Measurements from ENCODE around the gene MZT1. TPM values are rescaled to one million over a fixed set of nuclear protein-coding genes. Genes with fewer than 3 reads are reported as not detected.

Gene MZT1

DNA sequence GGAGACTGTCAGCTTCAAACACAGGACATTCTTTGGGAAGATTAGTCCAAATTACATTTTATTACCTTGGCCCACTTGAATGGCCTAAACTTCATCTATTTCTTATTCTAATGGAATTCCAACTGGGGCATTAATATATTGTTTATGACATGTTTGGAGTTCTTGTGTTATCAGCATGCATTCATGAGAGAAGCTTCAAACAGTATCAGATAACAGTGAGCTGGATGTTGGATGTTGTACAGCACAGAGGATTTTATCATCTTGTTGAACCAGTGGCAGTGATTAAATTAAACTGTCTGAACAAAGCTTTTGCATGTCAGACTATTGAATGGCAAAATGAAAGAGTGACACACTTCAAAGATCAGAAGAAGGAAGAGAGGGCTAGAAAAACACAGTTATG lies 50.0 kb downstream of the MZT1 start:
- no peak for DNase-seq (ENCODE audit: low spot score)
- Histone ChIP-seq H4K8ac (ENCODE audit: low read depth, low read length) (no peak overlapping the region), H2BK15ac (ENCODE audit: low read length) (no peak overlapping the region), H3K14ac (ENCODE audit: low read length) (no peak overlapping the region), H3K9me3 (replicated peaks in 1 of 2; ENCODE audit: control insufficient read depth in 2 of 2, insufficient read depth in 1 of 2, low read depth in 1 of 2, low read length in 2 of 2) (no peaks in the 10 kb centered on the region), H3K23ac (ENCODE audit: low read depth, low read length, poor library complexity) (no peak overlapping the region), H3K27me3 (ENCODE audit: control insufficient read depth in 3 of 3, insufficient read depth in 3 of 3, low read depth in 1 of 3, low read length in 3 of 3) (no peaks in the 10 kb centered on the region), H3K4me2 (ENCODE audit: insufficient read depth, low read length, poor library complexity, severe bottlenecking) (no peak overlapping the region), H3K36me3 (replicated peaks in 1 of 2; ENCODE audit: control insufficient read depth in 2 of 2, insufficient read depth in 2 of 2, low read length in 2 of 2) (no peaks in the 10 kb centered on the region), H3K79me1 (ENCODE audit: low read depth, low read length) (no peaks in the 10 kb centered on the region), H2BK5ac (ENCODE audit: low read length) (no peak overlapping the region), H3K27ac (replicated peaks; ENCODE audit: low read length) (no peak overlapping the region), H3K4me3 (ENCODE audit: low read length in 2 of 2) (no peak overlapping the region), H2BK120ac (ENCODE audit: low read depth, low read length) (no peak overlapping the region), H2BK12ac (ENCODE audit: low read length) (no peak overlapping the region), H4K91ac (ENCODE audit: low read depth, low read length, poor library complexity) (no peak overlapping the region), H2AFZ (ENCODE audit: low read length) (no peak overlapping the region), H3K18ac (ENCODE audit: low read length) (no peak overlapping the region), H3K4ac (ENCODE audit: low read length) (no peak overlapping the region), H2AK5ac (ENCODE audit: low read depth, low read length) (no peak overlapping the region), H3K9ac (ENCODE audit: low read depth, low read length, poor library complexity) (no peak overlapping the region), H3K4me1 (ENCODE audit: control insufficient read depth in 2 of 2, insufficient read depth in 1 of 2, low read depth in 1 of 2, low read length in 2 of 2) (no peaks in the 10 kb centered on the region)

DNA sequence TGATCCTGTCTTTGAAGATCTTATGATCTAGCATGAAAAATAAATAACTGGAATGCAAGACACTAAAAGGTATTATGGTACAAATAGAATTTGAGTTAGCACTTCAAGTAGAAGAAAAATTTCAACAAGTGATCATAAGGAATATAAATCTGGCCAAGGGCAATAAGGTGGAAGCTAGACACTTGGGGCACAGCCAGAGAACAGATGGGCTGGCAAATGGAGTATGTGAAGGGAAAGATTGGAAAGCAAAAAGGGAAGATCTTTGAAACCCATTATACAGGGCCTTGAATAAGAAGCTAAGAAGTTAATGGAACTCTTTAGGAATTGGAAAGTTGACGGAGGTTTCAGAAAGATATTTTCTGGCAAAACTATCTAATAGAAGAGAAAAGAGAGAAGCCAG lies 61.0 kb downstream of the MZT1 start:
- H3K36me3 ChIP-seq (replicated peaks in 1 of 2; ENCODE audit: control insufficient read depth in 2 of 2, insufficient read depth in 2 of 2, low read length in 2 of 2) = no peaks in the 10 kb centered on the region
- no peaks in the 10 kb centered on the region for H3K27me3 ChIP-seq (ENCODE audit: control insufficient read depth in 3 of 3, insufficient read depth in 3 of 3, low read depth in 1 of 3, low read length in 3 of 3)
- no peak overlapping the region for H3K9ac ChIP-seq (ENCODE audit: low read depth, low read length, poor library complexity)
- no peak overlapping the region for H3K23ac ChIP-seq (ENCODE audit: low read depth, low read length, poor library complexity)
- no peak overlapping the region for H2BK12ac ChIP-seq (ENCODE audit: low read length)
- H3K4me3 ChIP-seq (ENCODE audit: low read length in 2 of 2) = no peak overlapping the region
- no peaks in the 10 kb centered on the region for H3K79me1 ChIP-seq (ENCODE audit: low read depth, low read length)
- no peak overlapping the region for H2AK5ac ChIP-seq (ENCODE audit: low read depth, low read length)
- no peak overlapping the region for H2AFZ ChIP-seq (ENCODE audit: low read length)
- no CpG with 5 or more reads among the region's 1 CpG for WGBS, 2 donors (ENCODE audit: extremely low coverage in 2 of 2, insufficient read length in 2 of 2, insufficient replicate concordance in 1 of 2)
- H3K4me1 ChIP-seq (ENCODE audit: control insufficient read depth in 2 of 2, insufficient read depth in 1 of 2, low read depth in 1 of 2, low read length in 2 of 2) = no peaks in the 10 kb centered on the region
- H2BK120ac ChIP-seq (ENCODE audit: low read depth, low read length) = no peak overlapping the region
- no peak for DNase-seq (ENCODE audit: low spot score)
- no peak overlapping the region for H4K8ac ChIP-seq (ENCODE audit: low read depth, low read length)
- H2BK5ac ChIP-seq (ENCODE audit: low read length) = no peak overlapping the region
- H3K27ac ChIP-seq (replicated peaks; ENCODE audit: low read length) = no peak overlapping the region
- H3K4me2 ChIP-seq (ENCODE audit: insufficient read depth, low read length, poor library complexity, severe bottlenecking) = no peak overlapping the region
- H3K9me3 ChIP-seq (replicated peaks in 1 of 2; ENCODE audit: control insufficient read depth in 2 of 2, insufficient read depth in 1 of 2, low read depth in 1 of 2, low read length in 2 of 2) = no peaks in the 10 kb centered on the region
- H3K18ac ChIP-seq (ENCODE audit: low read length) = no peak overlapping the region
- H3K4ac ChIP-seq (ENCODE audit: low read length) = no peak overlapping the region
- H4K91ac ChIP-seq (ENCODE audit: low read depth, low read length, poor library complexity) = no peak overlapping the region
- H2BK15ac ChIP-seq (ENCODE audit: low read length) = no peak overlapping the region
- no peak overlapping the region for H3K14ac ChIP-seq (ENCODE audit: low read length)

DNA sequence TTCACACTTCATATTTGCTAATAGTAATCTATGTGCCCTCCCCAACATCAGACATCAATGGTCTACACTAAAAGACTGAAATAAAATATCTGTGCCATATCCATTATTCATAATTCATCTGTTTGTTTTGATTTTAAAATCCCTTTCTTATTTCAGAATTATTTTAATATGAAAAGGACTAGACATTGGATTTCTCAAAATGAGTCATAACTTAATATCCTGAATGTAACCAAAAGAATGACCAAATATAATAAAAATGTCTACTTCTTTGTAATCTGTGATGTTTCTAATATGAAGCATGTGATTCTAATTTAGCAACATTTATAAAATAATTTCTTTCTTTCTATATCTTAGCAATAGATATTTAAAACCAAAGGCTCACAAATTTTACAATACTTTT lies 64.9 kb downstream of the MZT1 start:
- Histone ChIP-seq H3K27me3 (ENCODE audit: control insufficient read depth in 3 of 3, insufficient read depth in 3 of 3, low read depth in 1 of 3, low read length in 3 of 3) (no peaks in the 10 kb centered on the region), H3K4me2 (ENCODE audit: insufficient read depth, low read length, poor library complexity, severe bottlenecking) (no peak overlapping the region), H3K4ac (ENCODE audit: low read length) (no peak overlapping the region), H4K91ac (ENCODE audit: low read depth, low read length, poor library complexity) (no peak overlapping the region), H3K36me3 (replicated peaks in 1 of 2; ENCODE audit: control insufficient read depth in 2 of 2, insufficient read depth in 2 of 2, low read length in 2 of 2) (no peaks in the 10 kb centered on the region), H3K18ac (ENCODE audit: low read length) (no peak overlapping the region), H3K4me3 (ENCODE audit: low read length in 2 of 2) (no peak overlapping the region), H4K8ac (ENCODE audit: low read depth, low read length) (no peak overlapping the region), H3K23ac (ENCODE audit: low read depth, low read length, poor library complexity) (no peak overlapping the region), H2BK120ac (ENCODE audit: low read depth, low read length) (no peak overlapping the region), H2BK12ac (ENCODE audit: low read length) (no peak overlapping the region), H3K4me1 (ENCODE audit: control insufficient read depth in 2 of 2, insufficient read depth in 1 of 2, low read depth in 1 of 2, low read length in 2 of 2) (no peaks in the 10 kb centered on the region), H2AFZ (ENCODE audit: low read length) (no peak overlapping the region), H2BK5ac (ENCODE audit: low read length) (no peak overlapping the region), H2BK15ac (ENCODE audit: low read length) (no peak overlapping the region), H3K27ac (replicated peaks; ENCODE audit: low read length) (no peak overlapping the region), H3K14ac (ENCODE audit: low read length) (no peak overlapping the region), H3K79me1 (ENCODE audit: low read depth, low read length) (no peaks in the 10 kb centered on the region), H3K9ac (ENCODE audit: low read depth, low read length, poor library complexity) (no peak overlapping the region), H3K9me3 (replicated peaks in 1 of 2; ENCODE audit: control insufficient read depth in 2 of 2, insufficient read depth in 1 of 2, low read depth in 1 of 2, low read length in 2 of 2) (no peaks in the 10 kb centered on the region), H2AK5ac (ENCODE audit: low read depth, low read length) (no peak overlapping the region)
- no peak for DNase-seq (ENCODE audit: low spot score)

Small RNA genes within 50 kb of the gene (small RNA-seq; reads per million reads assigned to genes)
- not detected for gene RNU6-80P (ENCODE audit: insufficient read depth)
